ENCODE data around the gene PPP1R26. TPM values are rescaled to one million over a fixed set of nuclear protein-coding genes. Genes with fewer than 3 reads are reported as not detected.
A peak's percentile ranks its signal among the peaks of the same experiment; 100 is the strongest.

PPP1R26 gene
- total and polyA plus RNA-seq, 9 of the 15 experiments (the other 6 are each of a cell fraction or from before 2014, with no cell fraction given) = 0.77 to 26.8 (median 9.3) TPM

GRCh38 chr9:135489188-135489906 lies 9.8 kb downstream of the PPP1R26 start (continued):
- TF ChIP-seq MGA (IDR thresholded peaks at IDR 0.05) (peak; percentile 53), MAZ (CRISPR knock-in tag; conservative IDR thresholded peaks at IDR 0.05 in 1 of 2, IDR thresholded peaks at IDR 0.05 in 1 of 2) (no peak), ZSCAN32 (CRISPR knock-in tag; IDR thresholded peaks at IDR 0.05) (no peak), MAFG (tag; conservative IDR thresholded peaks at IDR 0.05) (peak; percentile 39; the same call in 1 of the 2 replicates), ZNF75A (CRISPR knock-in tag; IDR thresholded peaks at IDR 0.05) (no peak), C11orf30 (IDR thresholded peaks at IDR 0.05; ENCODE audit: low read depth) (peak; percentile 30; the same call in 1 of the 2 replicates)
- TF ChIP-seq, protein P1, sequence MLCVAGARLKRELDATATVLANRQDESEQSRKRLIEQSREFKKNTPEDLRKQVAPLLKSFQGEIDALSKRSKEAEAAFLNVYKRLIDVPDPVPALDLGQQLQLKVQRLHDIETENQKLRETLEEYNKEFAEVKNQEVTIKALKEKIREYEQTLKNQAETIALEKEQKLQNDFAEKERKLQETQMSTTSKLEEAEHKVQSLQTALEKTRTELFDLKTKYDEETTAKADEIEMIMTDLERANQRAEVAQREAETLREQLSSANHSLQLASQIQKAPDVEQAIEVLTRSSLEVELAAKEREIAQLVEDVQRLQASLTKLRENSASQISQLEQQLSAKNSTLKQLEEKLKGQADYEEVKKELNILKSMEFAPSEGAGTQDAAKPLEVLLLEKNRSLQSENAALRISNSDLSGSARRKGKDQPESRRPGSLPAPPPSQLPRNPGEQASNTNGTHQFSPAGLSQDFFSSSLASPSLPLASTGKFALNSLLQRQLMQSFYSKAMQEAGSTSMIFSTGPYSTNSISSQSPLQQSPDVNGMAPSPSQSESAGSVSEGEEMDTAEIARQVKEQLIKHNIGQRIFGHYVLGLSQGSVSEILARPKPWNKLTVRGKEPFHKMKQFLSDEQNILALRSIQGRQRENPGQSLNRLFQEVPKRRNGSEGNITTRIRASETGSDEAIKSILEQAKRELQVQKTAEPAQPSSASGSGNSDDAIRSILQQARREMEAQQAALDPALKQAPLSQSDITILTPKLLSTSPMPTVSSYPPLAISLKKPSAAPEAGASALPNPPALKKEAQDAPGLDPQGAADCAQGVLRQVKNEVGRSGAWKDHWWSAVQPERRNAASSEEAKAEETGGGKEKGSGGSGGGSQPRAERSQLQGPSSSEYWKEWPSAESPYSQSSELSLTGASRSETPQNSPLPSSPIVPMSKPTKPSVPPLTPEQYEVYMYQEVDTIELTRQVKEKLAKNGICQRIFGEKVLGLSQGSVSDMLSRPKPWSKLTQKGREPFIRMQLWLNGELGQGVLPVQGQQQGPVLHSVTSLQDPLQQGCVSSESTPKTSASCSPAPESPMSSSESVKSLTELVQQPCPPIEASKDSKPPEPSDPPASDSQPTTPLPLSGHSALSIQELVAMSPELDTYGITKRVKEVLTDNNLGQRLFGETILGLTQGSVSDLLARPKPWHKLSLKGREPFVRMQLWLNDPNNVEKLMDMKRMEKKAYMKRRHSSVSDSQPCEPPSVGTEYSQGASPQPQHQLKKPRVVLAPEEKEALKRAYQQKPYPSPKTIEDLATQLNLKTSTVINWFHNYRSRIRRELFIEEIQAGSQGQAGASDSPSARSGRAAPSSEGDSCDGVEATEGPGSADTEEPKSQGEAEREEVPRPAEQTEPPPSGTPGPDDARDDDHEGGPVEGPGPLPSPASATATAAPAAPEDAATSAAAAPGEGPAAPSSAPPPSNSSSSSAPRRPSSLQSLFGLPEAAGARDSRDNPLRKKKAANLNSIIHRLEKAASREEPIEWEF (CRISPR knock-in tag; IDR thresholded peaks at IDR 0.05) = no peak

Measured in K562 (cell line).